AG09319 (cell line): Measurements from ENCODE around the gene FAM171A1.

Experiments used
- DNase-seq: peaks from one replicate; pipeline ENCODE4 v3.0.0-alpha.2; 2010; ENCODE audit warnings: low read depth; ENCODE audit errors: extremely low read depth
- TF ChIP-seq, protein P1 (sequence below): IDR thresholded peaks from 2 replicates; pipeline ENCODE4 v1.5.1; 2011; ENCODE audit warnings: low read depth, mild to moderate bottlenecking, inconsistent platforms, low read length, moderate library complexity

Gene FAM171A1

DNA sequence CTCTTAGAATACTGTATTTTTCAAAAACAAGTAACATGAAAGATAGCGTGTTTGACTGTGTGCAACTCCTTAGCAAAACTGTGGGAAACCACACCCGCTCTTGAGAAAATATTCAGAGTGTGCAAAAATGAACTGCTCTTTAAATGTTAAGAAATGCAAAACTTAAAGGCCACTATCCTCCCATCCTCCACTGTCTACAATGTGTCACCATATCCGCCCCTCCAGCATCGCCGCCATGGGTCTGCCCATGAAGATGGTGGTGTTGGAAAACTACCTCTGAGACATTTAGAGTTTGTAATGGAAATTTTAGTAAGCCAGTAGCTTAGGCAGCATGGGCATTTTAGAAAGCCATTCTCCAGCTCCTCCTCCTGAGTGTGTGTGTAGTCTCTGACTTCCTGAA is 182.5 kb downstream of the FAM171A1 start:
- TF ChIP-seq, protein P1, sequence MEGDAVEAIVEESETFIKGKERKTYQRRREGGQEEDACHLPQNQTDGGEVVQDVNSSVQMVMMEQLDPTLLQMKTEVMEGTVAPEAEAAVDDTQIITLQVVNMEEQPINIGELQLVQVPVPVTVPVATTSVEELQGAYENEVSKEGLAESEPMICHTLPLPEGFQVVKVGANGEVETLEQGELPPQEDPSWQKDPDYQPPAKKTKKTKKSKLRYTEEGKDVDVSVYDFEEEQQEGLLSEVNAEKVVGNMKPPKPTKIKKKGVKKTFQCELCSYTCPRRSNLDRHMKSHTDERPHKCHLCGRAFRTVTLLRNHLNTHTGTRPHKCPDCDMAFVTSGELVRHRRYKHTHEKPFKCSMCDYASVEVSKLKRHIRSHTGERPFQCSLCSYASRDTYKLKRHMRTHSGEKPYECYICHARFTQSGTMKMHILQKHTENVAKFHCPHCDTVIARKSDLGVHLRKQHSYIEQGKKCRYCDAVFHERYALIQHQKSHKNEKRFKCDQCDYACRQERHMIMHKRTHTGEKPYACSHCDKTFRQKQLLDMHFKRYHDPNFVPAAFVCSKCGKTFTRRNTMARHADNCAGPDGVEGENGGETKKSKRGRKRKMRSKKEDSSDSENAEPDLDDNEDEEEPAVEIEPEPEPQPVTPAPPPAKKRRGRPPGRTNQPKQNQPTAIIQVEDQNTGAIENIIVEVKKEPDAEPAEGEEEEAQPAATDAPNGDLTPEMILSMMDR: no peak
- DNase-seq: no peak

DNA sequence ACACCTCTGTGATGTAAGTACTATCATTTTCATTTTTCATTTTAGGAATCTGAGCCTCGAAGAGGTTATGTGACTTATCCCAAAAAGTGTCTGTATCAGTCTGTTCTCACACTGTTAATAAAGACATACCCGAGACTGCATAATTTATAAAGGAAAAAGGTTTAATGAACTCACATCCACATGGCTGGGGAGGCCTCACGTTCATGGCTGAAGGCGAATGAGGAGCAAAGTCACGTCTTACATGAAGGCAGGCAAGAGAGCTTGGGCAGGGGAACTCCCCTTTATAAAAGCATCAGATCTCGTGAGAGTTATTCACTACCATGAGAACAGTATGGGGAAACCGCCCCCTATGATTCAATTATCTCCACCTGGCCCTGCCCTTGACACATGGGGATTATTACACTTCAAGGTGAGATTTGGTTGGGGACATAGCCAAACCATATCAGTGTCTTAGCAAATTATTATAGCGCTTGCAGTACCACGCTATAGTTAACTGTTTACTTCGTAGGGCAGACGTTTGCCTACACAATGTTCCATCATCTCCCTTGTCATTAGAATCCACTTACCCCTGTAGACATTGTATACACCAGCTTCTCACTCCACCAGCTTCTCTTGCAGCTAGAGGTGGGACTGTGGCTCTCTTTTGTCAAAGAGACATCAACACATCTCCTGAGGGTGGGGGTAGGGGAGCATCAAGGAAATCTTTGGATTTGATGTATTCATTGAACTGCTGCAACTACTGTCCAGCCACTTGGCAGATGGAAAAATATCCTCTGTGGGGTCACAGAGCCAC is 187.2 kb downstream of the FAM171A1 start:
- no peak for DNase-seq
- TF ChIP-seq, protein P1: no peak

DNA sequence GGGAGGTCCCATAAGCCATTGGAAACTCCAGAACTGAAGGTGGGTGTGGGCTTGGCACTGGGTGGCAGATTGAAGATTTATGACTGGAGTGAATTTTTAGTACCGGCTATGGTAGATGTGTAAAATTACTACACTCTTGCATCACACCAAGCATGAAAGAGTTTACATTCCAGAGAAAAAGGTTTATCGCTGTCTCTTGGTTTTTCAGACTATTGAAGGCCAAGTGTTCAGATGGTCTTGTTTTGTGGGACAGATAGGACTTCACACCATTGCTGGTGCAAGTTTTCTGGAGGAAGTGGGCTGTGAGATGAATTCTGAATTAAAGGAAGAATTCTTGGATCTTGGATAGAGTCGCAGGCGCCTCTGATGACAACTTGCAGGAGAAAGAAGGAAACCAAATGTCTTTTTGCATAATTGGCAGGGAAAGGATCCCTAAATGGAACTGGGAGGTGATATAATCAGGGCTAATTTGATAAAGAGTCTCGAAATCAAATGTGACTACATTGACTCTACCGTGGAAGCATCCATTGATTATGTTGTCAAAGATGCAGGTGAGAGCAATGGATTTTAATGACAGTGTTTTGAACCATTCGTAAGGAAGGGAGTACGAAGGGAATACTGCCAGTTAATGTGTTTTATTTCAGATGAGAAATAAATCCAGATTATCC is 188.4 kb downstream of the FAM171A1 start:
- DNase-seq: no peak
- TF ChIP-seq, protein P1: no peak

DNA sequence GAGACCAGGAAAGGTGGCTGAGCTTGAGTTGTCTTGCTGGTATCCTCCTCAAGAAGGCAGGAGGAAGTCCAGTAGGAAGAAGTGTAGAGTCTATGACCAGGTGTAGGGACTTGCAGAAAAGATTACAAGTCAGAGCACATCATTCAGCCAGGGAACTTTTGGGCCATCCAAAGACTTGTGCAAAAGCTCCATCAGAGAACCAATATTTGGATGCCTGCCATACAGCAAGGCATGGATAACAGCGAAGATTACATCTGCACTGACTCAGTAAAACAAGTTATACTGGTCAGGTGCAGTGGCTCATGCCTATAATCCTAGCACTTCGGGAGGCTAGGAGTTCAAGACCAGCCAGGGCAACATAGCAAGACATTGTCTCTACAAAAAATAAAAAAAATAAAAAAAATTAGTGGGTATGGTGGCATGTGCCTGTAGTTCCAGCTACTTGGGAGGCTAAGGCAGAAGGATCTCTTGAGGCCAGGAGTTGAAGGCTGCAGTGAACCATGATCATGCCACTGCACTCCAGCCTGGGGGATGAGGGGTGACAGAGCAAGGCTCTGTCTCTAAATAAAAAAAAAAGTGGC is 189.4 kb downstream of the FAM171A1 start:
- TF ChIP-seq, protein P1: no peak

DNA sequence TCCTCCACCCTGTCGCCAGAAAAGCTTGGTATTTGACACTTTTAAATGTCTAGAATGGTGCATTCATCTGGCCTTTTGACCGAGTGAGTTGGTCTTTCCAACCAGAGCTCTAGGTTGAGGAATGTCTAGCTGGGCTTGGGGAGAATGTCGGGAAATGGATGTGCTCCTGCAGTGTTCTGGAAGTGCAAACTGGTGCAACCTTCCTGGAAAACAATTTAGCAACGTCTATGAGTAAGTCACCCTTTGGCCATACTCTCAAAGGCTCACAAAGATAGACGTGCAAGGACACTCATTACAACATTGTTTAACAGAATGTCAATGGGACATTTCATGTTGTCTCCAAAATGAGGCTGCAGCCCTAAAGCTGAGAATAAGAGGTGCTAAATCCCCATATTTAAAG is 190.4 kb downstream of the FAM171A1 start:
- TF ChIP-seq, protein P1: no peak
- no peak for DNase-seq

More for the DNA sequence above, 189.4 kb downstream of the FAM171A1 start:
- no peak for DNase-seq

DNA sequence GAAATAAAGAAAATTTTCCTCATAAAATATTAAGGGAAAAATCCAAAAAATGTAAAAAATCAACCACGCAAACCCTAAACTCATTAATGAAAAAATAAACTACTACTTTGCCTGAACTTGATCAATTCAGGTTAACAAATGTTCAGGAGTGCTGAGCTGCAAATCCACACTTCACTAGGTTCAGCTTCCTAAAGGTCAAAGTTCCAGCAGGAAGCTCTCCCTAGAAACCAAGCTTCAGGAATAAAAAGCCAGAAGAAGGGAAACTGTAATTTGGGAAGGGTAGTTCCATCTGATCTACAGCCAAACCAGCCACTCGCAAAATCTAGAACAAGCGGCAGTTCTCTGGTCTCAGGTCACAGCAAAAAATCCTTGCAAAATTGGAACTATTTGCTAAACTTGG is 194.8 kb downstream of the FAM171A1 start:
- no peak for DNase-seq
- TF ChIP-seq, protein P1: no peak

DNA sequence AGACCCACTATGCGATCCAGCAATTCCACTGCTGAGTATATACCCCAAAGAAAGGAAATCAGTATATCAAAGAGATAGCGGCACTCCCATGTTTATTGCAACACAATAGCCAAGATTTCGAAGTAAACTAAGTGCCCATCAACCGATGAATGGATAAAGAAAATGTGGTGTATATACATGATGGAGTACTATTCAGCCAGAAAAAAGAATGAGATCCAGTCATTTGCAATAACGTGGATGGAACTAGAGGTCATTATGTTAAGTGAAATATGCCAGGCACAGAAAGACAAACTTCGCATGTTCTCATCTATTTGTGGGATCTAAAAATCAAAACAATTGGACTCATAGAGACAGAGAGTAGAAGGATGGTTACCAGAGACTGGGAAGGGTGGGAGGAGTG is 195.5 kb downstream of the FAM171A1 start:
- TF ChIP-seq, protein P1: no peak

More for the DNA sequence above, 195.5 kb downstream of the FAM171A1 start:
- no peak for DNase-seq
